Fibroblast of peridontal ligament (primary cell): ENCODE measurements around the gene LRP1B.
A peak's percentile ranks its signal among the peaks of the same experiment; 100 is the strongest.

Experiments
- DNase-seq: peaks from one replicate; pipeline ENCODE4 v3.0.0-alpha.2; 2010; ENCODE audit errors: extremely low read depth

Gene LRP1B

DNA sequence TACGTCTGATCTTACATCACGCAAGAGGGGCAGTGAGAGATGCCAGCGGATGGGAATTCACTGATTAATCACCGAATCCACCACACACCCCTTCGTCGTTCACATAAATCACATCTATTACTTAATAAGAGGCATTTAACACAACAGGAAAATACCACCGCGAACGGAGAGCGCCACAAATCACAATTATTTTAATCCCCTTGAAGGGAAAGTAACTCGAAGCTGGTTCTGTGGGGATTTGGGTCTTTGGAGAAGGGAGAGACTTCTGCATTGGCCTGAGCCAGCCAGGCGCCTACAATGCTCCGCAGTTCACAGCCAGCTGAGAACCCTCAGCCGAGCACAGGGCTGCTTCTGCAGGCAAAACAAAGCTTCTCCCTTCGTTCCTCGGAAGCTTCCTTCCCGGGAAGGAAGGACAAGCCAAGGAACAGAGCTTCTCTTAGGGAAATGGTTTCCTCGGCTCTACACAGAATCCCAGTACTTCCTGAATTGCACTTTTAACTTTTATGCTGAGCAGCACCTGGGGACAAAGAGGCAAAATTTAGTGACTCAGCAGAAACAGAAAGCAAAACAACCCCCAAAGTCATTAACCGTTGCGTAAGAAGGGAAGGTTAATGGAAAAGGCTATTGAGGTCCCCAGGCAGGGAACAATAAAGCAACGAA, at the start of gene LRP1B:
Gene LRP1B, minus strand, starts transcription at position 7 of the 660 bp plus-strand sequence. CDS start 287 bp downstream, outside the sequence.
- peak; percentile 44 for DNase-seq

DNA sequence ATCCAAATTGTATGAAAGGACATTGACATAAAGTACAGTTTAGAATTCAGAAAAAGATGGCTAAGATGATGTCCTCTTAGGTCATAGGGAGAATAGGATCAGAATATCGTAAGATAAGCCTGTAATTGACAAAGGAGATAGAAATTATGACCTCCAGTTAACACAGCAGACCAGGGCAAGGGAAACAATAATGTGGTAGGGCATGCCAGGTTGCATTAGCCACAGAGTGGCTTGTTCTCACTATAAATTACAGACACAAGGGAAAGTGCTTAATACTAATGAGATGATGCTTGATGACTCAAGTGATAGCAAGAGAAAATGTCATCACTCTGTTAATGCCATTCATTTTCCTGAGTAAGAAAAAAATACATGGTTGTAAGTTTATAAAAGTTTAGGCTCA, 48.9 kb upstream of the LRP1B start:
- DNase-seq: no peak

DNA sequence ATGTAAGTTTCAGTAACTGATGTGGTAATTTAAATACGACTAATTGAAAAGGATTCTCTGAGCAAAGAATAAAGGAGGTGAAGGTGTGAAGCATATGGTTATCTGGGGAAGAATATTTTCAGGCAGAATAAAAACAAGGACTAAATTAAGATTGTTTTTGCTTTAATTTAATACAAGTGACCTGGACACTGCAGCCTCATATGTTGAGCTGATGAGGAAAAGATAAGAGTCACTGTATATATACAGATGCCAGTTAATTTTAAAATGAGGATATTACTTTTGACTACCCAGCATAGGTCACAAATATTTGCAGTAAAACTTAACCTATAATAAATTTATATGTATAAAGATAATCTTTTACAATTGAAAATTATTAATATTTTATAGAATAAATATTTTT, 47.8 kb upstream of the LRP1B start:
- no peak for DNase-seq

DNA sequence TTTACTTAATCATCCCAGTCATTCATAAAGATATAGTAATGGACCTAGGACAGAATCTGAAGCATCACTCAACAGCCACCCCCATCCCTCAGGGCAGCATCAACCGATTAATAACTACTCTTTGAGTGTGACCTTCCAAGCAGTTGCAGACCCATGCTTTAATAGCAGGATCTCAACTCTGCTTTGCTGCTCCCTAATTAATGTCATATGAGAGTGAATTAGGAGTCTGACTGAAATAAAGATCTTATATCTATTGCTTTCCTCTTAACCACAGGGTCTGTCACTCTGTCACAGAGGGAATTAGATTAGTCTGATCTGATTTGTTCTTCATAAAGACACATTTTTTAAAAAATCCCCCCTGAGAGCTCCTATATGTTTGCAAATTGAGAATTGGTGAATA, 46.1 kb upstream of the LRP1B start:
- DNase-seq: no peak

- DNase-seq: no peak
These were observed 45.1 kb upstream of the LRP1B start for GRCh38 chr2:142175813-142176338.

DNA sequence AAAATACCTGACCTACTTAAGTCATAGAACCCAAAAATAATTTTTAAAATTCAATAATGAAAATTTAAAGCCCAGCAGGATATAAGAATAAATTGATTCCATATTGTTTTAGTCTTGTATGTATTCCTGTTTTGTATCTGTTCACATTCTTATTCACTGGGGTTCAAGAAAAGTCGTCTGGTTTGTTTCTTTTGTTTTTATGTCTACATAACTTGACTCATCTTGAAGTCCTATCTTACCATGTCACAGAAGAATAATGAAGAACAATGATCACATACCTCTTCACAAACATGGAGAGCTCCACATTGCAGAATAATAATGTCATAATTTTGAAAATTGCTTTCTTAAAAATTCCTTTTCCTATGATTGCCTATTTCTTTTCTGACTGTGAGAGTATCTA, 43.4 kb upstream of the LRP1B start:
- DNase-seq: no peak

- DNase-seq: no peak
These were observed 40.0 kb upstream of the LRP1B start for GRCh38 chr2:142170847-142171246.

DNA sequence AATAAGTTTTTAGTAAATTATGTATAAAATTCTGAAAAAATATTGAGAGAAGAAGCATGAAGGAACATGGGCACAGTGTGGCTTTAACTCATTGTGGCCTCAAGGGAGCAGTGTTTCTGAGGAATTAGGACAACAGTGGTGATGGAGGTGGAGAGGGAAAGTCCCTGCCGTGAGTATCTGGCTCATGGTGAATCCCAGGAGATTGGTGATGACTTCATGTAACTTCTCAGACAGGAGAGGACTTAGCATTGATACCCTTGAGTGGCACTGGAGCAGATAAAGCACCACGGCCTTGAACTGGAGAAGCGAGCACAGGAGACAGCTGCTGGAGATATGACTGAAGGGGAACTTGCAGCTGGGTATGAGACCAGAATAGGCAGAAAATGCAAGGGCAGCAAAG, 35.0 kb upstream of the LRP1B start:
- peak; percentile 25 for DNase-seq

- peak; percentile 28 for DNase-seq
These were observed 22.8 kb upstream of the LRP1B start for GRCh38 chr2:142153601-142154000.

GRCh38 chr2:142150453-142150852, 19.6 kb upstream of the LRP1B start:
- no peak for DNase-seq

DNA sequence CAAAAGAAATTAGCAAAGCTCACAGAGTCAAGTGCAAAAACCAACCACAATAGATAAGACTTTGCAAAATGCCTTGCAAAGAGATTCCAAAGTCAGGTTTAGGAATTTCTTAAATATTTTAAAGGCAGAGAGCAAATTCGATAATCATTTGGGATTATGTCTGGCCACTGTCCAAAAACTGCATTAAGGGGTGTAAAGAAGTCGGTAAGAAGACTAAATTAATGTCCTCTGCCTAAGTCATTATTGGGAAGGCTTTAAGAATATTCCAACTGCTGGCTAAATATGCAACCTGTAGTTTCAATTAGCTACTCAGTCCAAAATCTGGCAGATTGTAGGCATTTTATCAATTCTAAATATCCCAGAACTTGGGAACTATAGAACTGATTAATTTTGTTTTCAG, 13.7 kb upstream of the LRP1B start:
- no peak for DNase-seq

- no peak for DNase-seq
These were observed 11.8 kb upstream of the LRP1B start for GRCh38 chr2:142142595-142142994.

DNA sequence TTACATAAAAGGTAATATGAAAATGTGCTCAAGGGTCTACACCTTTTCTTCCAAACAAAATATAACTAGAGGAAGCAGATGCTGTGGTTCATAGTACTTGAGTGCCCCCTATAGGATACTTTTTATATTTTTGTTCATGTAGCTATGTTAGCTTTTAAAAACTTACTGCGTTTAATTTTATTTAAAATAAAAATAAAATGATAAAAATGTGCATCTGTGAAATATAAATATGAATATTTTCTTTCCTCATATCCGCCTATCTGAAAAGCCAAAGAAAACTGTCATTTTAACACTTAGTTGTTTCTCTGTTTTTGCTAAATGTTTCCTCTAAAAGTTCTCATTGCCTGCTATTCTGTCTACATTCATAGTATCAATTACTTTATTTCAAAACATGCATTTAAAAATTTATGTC, 9.6 kb upstream of the LRP1B start:
- DNase-seq: peak; percentile 60

GRCh38 chr2:142139384-142139783, 8.6 kb upstream of the LRP1B start:
- DNase-seq: no peak

GRCh38 chr2:142136571-142136970, 5.8 kb upstream of the LRP1B start:
- DNase-seq: no peak

GRCh38 chr2:142134911-142135310, 4.1 kb upstream of the LRP1B start:
- no peak for DNase-seq

DNA sequence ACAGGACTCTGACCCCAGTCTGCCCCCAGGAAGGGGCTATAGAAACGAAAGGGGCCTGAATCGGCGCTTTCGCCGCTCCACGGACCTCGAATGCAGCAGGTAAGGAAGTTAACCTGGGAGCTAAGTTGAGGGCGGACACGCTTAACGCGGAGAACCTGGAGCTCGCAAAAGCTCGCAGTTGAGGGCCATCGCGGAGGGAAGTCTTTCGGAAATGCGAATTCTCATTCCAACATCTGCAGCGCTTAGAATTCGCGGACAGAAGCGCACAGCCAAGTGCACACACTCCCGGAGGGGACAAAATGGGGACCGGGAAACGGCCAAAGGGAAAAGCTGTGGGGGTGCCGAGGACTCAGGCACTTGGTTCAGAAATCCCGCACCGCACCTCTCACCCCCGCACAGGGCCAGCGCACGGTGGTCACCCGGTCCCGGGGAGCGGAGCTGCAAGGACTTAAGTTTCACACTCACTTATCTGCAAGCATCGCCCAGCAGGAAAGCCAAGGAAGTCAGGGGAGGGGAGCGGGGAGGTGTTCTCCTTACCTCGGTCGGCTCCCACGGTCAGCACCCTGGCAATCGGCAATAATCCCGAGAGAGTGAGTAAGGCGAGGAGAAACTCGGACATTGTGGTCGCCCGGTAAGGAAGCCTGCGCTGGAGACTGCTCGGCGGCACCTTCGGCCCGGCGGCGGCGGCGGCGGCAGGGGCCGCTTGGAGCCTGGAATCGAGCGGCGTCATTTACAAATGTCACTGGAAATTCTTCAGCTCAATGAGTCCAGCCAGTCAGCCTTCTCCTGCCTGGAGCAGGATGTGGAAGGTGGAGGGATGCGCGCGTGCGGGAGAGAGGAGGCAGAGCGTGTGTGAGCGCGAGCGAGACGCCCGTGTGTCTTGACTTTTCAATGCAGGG, 456 bp downstream of the LRP1B start:
- peak; percentile 67 for DNase-seq

DNA sequence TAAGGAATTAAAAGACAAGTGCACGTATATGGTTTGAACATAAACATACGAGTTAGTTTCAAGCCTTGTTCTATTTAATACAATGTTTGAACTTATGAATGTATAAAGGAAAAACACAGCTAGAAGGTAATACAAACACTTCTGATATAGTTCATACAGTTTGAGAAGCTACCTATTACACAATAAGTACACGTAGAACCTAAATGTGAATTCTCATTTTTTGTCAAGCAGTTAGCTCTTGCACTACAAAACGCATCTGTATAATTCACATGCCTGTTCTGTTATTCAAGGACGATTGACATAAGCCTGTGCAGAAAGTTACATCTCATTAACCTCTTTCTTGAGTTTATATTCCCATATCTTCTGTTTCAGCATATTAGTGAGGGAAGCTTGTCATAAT, 2.7 kb downstream of the LRP1B start:
- no peak for DNase-seq

DNA sequence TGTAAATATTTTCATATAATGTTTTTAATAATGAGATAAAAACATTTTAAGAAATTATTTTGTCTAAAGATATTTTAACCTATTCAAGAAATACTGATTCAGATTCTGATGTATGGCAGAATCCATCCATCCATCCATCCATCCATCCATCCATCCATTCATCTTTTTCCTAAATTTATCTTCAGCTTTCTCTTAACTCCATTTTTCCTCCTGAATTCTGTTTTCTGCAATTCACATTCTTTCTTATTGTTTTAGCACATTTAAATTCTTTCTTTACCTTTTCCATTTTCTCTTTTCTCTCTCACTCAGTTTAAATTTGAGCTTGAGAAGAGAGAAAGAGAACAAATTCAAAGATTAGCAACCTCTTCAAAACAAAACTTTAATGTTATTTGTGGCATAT, 3.6 kb downstream of the LRP1B start:
- no peak for DNase-seq

- no peak for DNase-seq
These were observed 6.1 kb downstream of the LRP1B start for GRCh38 chr2:142124706-142125105.

- DNase-seq: no peak
These were observed 11.5 kb downstream of the LRP1B start for GRCh38 chr2:142119347-142119746.

- DNase-seq: peak; percentile 81
These were observed 18.0 kb downstream of the LRP1B start for GRCh38 chr2:142112757-142113221.
